Progenitor cell of endocrine pancreas (in vitro differentiated cells): ENCODE data around the gene ARHGAP27. TPM values are rescaled to one million over a fixed set of nuclear protein-coding genes. Genes with fewer than 3 reads are reported as not detected.

Experiments
- DNase-seq: peaks from one replicate; pipeline ENCODE4 v3.0.0; 2021; ENCODE audit warnings: low spot score; ENCODE audit not compliant: unreplicated experiment
- H3K27ac Mint-ChIP-seq: 2 replicates; pipeline ENCODE4 v1.8.0; 2021; ENCODE audit warnings: mild to moderate bottlenecking, moderate library complexity, mixed read lengths
- H3K27me3 Mint-ChIP-seq: 2 replicates; pipeline ENCODE4 v1.8.0; 2021; ENCODE audit warnings: mixed read lengths
- H3K36me3 Mint-ChIP-seq: 2 replicates; pipeline ENCODE4 v1.8.0; 2022; ENCODE audit warnings: mixed read lengths; ENCODE audit not compliant: insufficient read depth
- H3K4me1 Mint-ChIP-seq: 2 replicates; pipeline ENCODE4 v1.8.0; 2021; ENCODE audit warnings: low read depth, mixed read lengths
- H3K4me3 Mint-ChIP-seq: 2 replicates; pipeline ENCODE4 v1.8.0; 2021; ENCODE audit warnings: low read depth, mild to moderate bottlenecking, moderate library complexity, mixed read lengths
- H3K9me3 Mint-ChIP-seq: 2 replicates; pipeline ENCODE4 v1.8.0; 2021; ENCODE audit warnings: low read depth, mixed read lengths
- total RNA-seq: library from RNA; stranded (reverse); gene quantifications from 2 replicates; pipeline ENCODE4 v1.2.1, GENCODE V29; 2021
- TF ChIP-seq, protein P1 (sequence below): fragments of 200-600 bp; sonication (generic); IDR thresholded peaks from one replicate; pipeline ENCODE4 v1.5.0; 2021; ENCODE audit warnings: antibody characterized with exemption, mild to moderate bottlenecking; ENCODE audit not compliant: unreplicated experiment

Gene ARHGAP27
- total RNA-seq, 1 donor from 2014 or later = 7.6 TPM

DNA sequence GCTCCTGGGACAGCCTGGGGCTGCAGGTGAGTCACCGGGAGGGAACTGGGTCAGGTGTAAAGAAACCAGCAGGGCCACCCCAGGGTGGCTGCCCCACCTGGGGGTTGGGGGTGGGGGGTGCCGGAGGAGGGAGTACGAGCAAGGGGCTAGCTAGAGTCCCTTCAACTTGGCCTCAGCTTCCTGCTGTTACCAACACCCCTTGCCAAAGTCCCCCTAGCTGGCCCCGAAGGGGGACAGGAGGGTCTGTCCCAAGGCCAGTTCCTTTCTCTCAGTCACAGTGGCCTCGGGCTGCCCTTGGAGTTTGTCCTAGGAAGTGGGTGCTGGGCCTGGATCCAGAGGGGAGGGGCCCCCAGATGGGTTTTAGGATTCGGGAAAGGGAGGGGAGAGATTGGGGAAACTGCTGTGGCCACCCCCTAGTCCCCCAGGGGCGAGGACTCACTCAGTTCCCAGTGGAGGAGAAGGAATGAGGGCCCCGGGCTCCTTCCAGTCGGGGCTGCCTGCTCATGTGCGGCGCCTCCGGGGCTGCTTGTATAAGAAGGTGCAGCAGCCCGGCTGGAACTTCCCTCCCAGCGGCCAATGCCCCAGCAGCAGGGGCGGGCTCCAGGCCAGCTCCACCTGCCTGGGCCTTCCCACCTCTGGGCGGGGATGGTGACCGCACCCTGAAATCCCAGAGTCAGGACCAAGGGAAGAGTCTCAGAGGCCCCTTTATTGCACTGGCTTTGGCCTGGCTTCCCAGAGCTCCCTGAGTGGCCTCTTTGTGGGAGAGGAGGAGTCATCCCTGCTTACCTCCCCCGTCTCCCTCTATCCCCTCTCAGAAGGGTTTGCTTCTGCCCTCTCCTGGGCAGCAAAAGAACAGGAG, 7.3 kb downstream of the ARHGAP27 start:
- Mint-ChIP-seq H3K9me3 (no peaks in the 10 kb centered on the region), H3K27ac (peak overlapping the region; percentile 41), H3K4me1 (peaks cover 11% of the 10 kb centered on the region), H3K36me3 (no peaks in the 10 kb centered on the region), H3K27me3 (peaks cover 40% of the 10 kb centered on the region), H3K4me3 (peak overlapping the region; percentile 72)
- TF ChIP-seq, protein P1, sequence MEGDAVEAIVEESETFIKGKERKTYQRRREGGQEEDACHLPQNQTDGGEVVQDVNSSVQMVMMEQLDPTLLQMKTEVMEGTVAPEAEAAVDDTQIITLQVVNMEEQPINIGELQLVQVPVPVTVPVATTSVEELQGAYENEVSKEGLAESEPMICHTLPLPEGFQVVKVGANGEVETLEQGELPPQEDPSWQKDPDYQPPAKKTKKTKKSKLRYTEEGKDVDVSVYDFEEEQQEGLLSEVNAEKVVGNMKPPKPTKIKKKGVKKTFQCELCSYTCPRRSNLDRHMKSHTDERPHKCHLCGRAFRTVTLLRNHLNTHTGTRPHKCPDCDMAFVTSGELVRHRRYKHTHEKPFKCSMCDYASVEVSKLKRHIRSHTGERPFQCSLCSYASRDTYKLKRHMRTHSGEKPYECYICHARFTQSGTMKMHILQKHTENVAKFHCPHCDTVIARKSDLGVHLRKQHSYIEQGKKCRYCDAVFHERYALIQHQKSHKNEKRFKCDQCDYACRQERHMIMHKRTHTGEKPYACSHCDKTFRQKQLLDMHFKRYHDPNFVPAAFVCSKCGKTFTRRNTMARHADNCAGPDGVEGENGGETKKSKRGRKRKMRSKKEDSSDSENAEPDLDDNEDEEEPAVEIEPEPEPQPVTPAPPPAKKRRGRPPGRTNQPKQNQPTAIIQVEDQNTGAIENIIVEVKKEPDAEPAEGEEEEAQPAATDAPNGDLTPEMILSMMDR = peak; percentile 50
- DNase-seq = peak; percentile 66

DNA sequence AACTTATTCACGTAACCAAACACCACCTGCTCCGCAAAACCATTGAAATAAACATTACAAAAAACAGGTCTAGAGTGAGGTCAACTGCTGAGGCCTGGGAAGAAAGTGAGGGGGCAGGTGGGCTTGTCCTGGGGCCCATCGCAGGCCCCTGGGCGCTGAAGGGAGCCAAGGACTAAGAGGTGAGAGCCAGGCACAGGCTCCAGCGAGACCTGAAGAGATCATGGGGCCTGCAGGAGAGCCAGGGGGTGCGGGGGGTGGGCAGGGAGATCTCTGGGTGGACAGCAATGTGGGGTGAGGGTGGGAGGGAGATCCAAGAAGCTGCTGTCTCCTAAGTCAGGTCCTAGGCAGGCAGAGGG, 7.9 kb downstream of the ARHGAP27 start:
- H3K27me3 Mint-ChIP-seq = peaks cover 38% of the 10 kb centered on the region
- no peaks in the 10 kb centered on the region for H3K9me3 Mint-ChIP-seq
- H3K27ac Mint-ChIP-seq = no peak overlapping the region
- peaks cover 11% of the 10 kb centered on the region for H3K4me1 Mint-ChIP-seq
- peak overlapping the region; percentile 41 for H3K4me3 Mint-ChIP-seq
- no peaks in the 10 kb centered on the region for H3K36me3 Mint-ChIP-seq
- TF ChIP-seq, protein P1 = no peak
- no peak for DNase-seq

DNA sequence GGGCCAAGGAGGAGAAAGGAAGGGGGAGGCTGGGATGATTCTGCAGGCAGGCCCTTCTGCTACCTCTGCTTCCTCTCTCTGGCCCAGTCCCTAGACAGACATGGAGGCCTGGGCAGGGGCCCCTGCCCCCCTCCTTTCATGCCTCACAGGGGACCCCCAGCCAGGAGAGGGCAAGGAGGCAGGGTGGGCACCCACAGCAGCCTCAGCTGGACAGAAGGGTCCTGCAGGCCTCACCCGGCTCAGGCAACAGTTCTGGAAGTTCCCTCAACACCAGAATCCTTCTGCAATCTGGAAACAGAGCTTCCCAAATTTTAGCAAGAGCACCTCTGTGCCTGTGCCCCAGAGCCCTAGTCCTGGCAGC, 8.7 kb downstream of the ARHGAP27 start:
- Mint-ChIP-seq H3K4me3 (no peak overlapping the region), H3K36me3 (no peaks in the 10 kb centered on the region), H3K9me3 (no peaks in the 10 kb centered on the region), H3K4me1 (peaks cover 11% of the 10 kb centered on the region), H3K27ac (no peak overlapping the region), H3K27me3 (peaks cover 34% of the 10 kb centered on the region)
- no peak for DNase-seq
- TF ChIP-seq, protein P1 = no peak

DNA sequence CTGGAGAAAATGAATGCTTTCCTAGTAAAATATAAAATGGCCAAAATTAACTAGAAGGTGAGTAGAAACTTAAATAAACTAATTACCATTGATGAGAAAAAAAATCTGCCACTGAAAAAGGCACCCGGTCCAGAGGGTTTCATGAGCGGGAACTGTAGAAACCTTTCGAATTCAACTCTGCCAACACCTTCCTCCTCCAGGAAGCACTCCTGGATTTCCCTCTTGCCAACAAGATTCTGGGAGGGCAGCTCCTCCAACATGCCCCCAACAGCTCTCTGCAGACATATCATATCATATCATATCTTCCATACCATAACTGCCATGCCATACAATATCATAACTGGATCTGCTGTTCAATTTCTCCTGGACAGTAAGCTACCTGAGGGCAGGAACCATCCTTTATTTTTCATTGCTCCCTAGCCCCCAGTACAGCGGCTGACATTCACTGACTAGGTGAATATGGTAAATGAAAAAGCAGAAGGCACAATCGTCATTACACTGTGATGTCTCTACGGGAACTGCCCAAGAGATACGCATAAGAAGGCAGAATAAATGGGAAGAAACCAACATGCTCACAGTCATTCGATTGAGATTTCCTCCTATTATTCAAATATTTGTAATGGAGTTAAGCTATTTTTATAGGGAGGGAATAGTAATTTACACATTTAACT, 9.2 kb downstream of the ARHGAP27 start:
- H3K27ac Mint-ChIP-seq = no peak overlapping the region
- no peaks in the 10 kb centered on the region for H3K9me3 Mint-ChIP-seq
- H3K4me3 Mint-ChIP-seq = no peak overlapping the region
- DNase-seq = no peak
- H3K27me3 Mint-ChIP-seq = peaks cover 29% of the 10 kb centered on the region
- H3K36me3 Mint-ChIP-seq = no peaks in the 10 kb centered on the region
- H3K4me1 Mint-ChIP-seq = peaks cover 9% of the 10 kb centered on the region
- TF ChIP-seq, protein P1 = no peak

DNA sequence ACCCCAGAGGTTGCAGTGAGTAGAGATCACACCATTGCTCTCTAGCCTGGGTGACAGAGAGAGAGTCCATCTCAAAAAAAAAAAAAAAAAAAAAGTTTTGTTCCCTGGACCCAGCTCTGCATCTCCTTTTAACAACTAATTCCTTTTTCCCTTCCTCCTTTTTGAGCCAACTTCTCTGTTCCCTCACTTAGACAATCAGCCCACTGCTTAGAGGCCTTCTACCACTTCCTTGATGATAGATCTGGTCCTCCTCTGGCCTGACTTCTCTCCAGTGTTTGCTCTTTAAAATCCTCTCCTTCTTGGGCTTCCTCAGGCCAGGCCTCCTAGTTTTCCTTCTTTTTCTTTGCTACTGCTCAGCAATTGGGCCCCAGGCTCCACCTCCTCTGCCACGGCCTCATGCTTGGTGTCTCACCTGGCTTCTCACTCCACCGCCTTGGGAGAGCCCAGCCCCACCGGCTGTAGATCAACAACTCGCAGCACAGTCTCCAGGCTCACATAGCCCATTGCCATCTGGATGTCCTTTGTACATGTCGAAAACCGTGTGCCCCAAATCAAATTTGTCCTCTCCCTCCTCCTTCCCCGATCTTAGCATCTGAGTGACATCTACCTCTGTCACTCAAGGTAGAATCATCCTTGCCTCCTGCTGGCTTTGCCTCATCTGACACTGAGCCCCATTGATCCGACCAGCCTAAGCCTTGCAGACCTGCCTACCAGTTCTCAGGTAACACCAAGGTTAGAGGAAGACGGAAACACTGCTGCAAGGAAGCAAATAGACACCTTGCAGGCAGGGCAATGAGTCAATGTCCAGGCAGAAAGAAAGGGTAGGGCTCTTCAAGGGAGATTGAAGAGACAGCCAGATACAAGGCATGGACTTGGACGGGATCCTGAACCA, 17.4 kb downstream of the ARHGAP27 start:
- no peak overlapping the region for H3K27ac Mint-ChIP-seq
- TF ChIP-seq, protein P1 = no peak
- peaks cover 7% of the 10 kb centered on the region for H3K4me1 Mint-ChIP-seq
- no peak overlapping the region for H3K4me3 Mint-ChIP-seq
- no peaks in the 10 kb centered on the region for H3K27me3 Mint-ChIP-seq
- no peaks in the 10 kb centered on the region for H3K36me3 Mint-ChIP-seq
- DNase-seq = no peak
- no peaks in the 10 kb centered on the region for H3K9me3 Mint-ChIP-seq
